ENCODE results near the gene ENDOG.

DNA sequence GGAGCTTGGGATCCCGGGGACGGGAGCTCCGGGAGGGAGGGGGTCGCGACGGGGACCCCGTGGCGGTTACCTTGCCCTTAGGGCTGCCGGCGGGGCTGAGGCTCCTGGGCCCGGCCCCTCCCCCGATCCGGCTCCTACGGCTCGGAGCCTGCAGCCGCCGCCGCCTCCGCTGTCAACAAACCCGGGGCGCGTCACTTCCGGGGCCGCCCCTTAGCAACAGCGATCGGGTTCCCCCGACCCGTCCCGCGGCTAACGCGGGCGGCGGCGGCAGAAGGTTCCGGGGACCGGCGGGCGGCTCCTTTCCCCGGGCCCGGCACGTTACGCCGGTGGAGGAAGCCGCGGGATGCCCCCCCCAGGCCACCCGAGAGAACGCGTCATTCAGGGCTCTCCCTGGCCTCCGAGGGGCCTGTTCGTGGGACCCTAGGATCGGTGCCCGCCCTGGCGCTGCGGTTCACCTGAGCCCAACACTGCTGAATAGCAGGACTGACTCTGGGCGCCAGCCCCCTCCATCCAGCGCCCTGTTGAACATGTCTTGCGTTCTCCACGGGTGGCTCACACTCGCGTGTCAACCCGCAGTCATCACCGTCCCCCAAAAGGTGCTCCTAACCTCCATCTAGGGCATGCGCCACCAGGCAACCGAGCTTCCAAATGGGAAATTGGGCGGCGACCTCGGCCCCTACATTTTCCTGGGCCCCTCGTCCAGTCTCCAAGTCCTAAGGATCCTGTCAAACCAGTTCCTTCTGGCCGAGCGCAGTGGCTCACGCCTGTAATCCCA is 46.4 kb upstream of the ENDOG start, which contains the start of gene ZER1:
- TF ChIP-seq, protein P1, sequence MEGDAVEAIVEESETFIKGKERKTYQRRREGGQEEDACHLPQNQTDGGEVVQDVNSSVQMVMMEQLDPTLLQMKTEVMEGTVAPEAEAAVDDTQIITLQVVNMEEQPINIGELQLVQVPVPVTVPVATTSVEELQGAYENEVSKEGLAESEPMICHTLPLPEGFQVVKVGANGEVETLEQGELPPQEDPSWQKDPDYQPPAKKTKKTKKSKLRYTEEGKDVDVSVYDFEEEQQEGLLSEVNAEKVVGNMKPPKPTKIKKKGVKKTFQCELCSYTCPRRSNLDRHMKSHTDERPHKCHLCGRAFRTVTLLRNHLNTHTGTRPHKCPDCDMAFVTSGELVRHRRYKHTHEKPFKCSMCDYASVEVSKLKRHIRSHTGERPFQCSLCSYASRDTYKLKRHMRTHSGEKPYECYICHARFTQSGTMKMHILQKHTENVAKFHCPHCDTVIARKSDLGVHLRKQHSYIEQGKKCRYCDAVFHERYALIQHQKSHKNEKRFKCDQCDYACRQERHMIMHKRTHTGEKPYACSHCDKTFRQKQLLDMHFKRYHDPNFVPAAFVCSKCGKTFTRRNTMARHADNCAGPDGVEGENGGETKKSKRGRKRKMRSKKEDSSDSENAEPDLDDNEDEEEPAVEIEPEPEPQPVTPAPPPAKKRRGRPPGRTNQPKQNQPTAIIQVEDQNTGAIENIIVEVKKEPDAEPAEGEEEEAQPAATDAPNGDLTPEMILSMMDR (IDR thresholded peaks at IDR 0.05; ENCODE audit: poor library complexity): no peak
- TF ChIP-seq EZH2 (IDR thresholded peaks at IDR 0.05; ENCODE audit: borderline replicate concordance) (no peak), EZH2phosphoT487 (IDR thresholded peaks at IDR 0.05; ENCODE audit: low read depth, severe bottlenecking, unreplicated experiment) (no peak)
